ENCODE data around the gene SPG11. TPM values are rescaled to one million over a fixed set of nuclear protein-coding genes. Genes with fewer than 3 reads are reported as not detected.

SPG11 gene
- total and polyA plus RNA-seq, 2 of the 13 experiments (the other 11 are each of a cell fraction or from before 2014, with no cell fraction given), result 31.5 to 40.7 TPM

- no peak for TF ChIP-seq ZBTB37 (CRISPR knock-in tag; IDR thresholded peaks at IDR 0.05)
- no peak for TF ChIP-seq ZNF530 (CRISPR knock-in tag; IDR thresholded peaks at IDR 0.05; ENCODE audit: low read depth)
- no peak for TF ChIP-seq ARID2 (CRISPR knock-in tag; IDR thresholded peaks at IDR 0.05; ENCODE audit: borderline replicate concordance)
- peak; percentile 83 for TF ChIP-seq ZNF142 (CRISPR knock-in tag; IDR thresholded peaks at IDR 0.05)
- TF ChIP-seq POLR2G (IDR thresholded peaks at IDR 0.05; ENCODE audit: low read depth, low read length), result peak; percentile 97
- TF ChIP-seq ZNF496 (CRISPR knock-in tag; IDR thresholded peaks at IDR 0.05; ENCODE audit: insufficient replicate concordance), result no peak
- peak; percentile 88 for TF ChIP-seq KMT2B (CRISPR knock-in tag; IDR thresholded peaks at IDR 0.05)
- TF ChIP-seq BCLAF1 (IDR thresholded peaks at IDR 0.05), result no peak
- no peak; the same call in 1 of the 2 replicates for TF ChIP-seq ZNF629 (CRISPR knock-in tag; conservative IDR thresholded peaks at IDR 0.05)
These were observed at the start of gene SPG11 (continued) for GRCh38 chr15:44663410-44664308.
